GM23338 (cell line): ENCODE results near the gene PRKAR1A. TPM values are rescaled to one million over a fixed set of nuclear protein-coding genes. Genes with fewer than 3 reads are reported as not detected.

Experiments used
- ATAC-seq: fragments of 200-7000 bp; cut with Tn5 transposase; 3 replicates; pipeline ENCODE4 v1.9.1; 2020
- DNase-seq: peaks from one replicate; pipeline ENCODE4 v3.0.0-alpha.2; 2015; ENCODE audit warnings: low spot score
- H2AFZ ChIP-seq: fragments of 200-600 bp; sonication (generic); 2 replicates; pipeline ENCODE4 v1.8.0; 2016; ENCODE audit warnings: antibody characterized with exemption, mild to moderate bottlenecking, moderate library complexity
- H3F3A ChIP-seq: fragments of 200-600 bp; sonication (generic); replicated peaks from 2 replicates; pipeline ENCODE4 v1.8.0; 2017; ENCODE audit warnings: antibody characterized with exemption, mixed run types, low read depth
- H3K27ac ChIP-seq: fragments of 200-600 bp; sonication (generic); 2 replicates; pipeline ENCODE4 v1.6.1; 2016; ENCODE audit warnings: low read depth
- H3K27me3 ChIP-seq: fragments of 200-600 bp; sonication (generic); 2 replicates; pipeline ENCODE4 v1.8.0; 2016; ENCODE audit warnings: mild to moderate bottlenecking, mixed run types, moderate library complexity; ENCODE audit not compliant: insufficient read depth
- H3K36me3 ChIP-seq: fragments of 200-600 bp; sonication (generic); 2 replicates; pipeline ENCODE4 v1.8.0; 2016; ENCODE audit warnings: mild to moderate bottlenecking; ENCODE audit not compliant: insufficient read depth
- H3K4me1 ChIP-seq: fragments of 200-600 bp; sonication (generic); 2 replicates; pipeline ENCODE4 v1.8.0; 2016; ENCODE audit warnings: mild to moderate bottlenecking, moderate library complexity; ENCODE audit not compliant: insufficient read depth
- H3K4me2 ChIP-seq: fragments of 200-600 bp; sonication (generic); 2 replicates; pipeline ENCODE4 v1.7.1; 2017; ENCODE audit warnings: mixed run types
- H3K4me3 ChIP-seq: fragments of 200-600 bp; sonication (generic); 2 replicates; pipeline ENCODE4 v1.6.1; 2016; ENCODE audit warnings: mixed run types
- H3K79me2 ChIP-seq: fragments of 200-600 bp; sonication (generic); replicated peaks from 2 replicates; pipeline ENCODE4 v1.8.0; 2017; ENCODE audit warnings: mild to moderate bottlenecking; ENCODE audit not compliant: insufficient read depth
- H3K9me2 ChIP-seq: fragments of 200-600 bp; sonication (generic); 2 replicates; pipeline ENCODE4 v1.8.0; 2017; ENCODE audit not compliant: insufficient read depth
- H4K20me1 ChIP-seq: fragments of 200-600 bp; sonication (generic); replicated peaks from 2 replicates; pipeline ENCODE4 v1.8.0; 2017; ENCODE audit warnings: mild to moderate bottlenecking; ENCODE audit not compliant: insufficient read depth
- H3K27ac Mint-ChIP-seq: 2 replicates; pipeline ENCODE4 v1.8.0; 2020; ENCODE audit warnings: inconsistent platforms, mild to moderate bottlenecking, moderate library complexity, mixed read lengths
- H3K27me3 Mint-ChIP-seq: 3 replicates; pipeline ENCODE4 v1.8.0; 2022; ENCODE audit warnings: low read depth, mild to moderate bottlenecking, moderate library complexity, mixed read lengths, inconsistent platforms; ENCODE audit not compliant: insufficient read depth, poor library complexity
- H3K36me3 Mint-ChIP-seq: 3 replicates; pipeline ENCODE4 v1.8.0; 2021; ENCODE audit warnings: low read depth, mild to moderate bottlenecking, inconsistent platforms, moderate library complexity, mixed read lengths
- H3K4me1 Mint-ChIP-seq: 3 replicates; pipeline ENCODE4 v1.8.0; 2020; ENCODE audit warnings: mild to moderate bottlenecking, inconsistent platforms, mixed read lengths
- H3K4me3 Mint-ChIP-seq: 3 replicates; pipeline ENCODE4 v1.8.0; 2021; ENCODE audit warnings: moderate library complexity, mild to moderate bottlenecking, inconsistent platforms, mixed read lengths
- H3K9me3 Mint-ChIP-seq: 3 replicates; pipeline ENCODE4 v1.8.0; 2020; ENCODE audit warnings: moderate library complexity, mild to moderate bottlenecking, inconsistent platforms, mixed read lengths
- CREB1 ChIP-seq: fragments of 250-450 bp; sonication (Bioruptor Pico); IDR thresholded peaks from 2 replicates; pipeline ENCODE4 v1.5.0; 2020; ENCODE audit warnings: low read depth, mild to moderate bottlenecking, moderate library complexity
- EZH2 ChIP-seq: fragments of 200-600 bp; sonication (generic); IDR thresholded peaks from one replicate; pipeline ENCODE4 v1.8.0; 2017; ENCODE audit warnings: antibody characterized with exemption, mild to moderate bottlenecking, low read depth; ENCODE audit not compliant: unreplicated experiment
- EZH2phosphoT487 ChIP-seq: fragments of 200-600 bp; sonication (generic); IDR thresholded peaks from one replicate; pipeline ENCODE4 v1.8.1; 2018; ENCODE audit warnings: antibody characterized with exemption; ENCODE audit not compliant: unreplicated experiment
- JUNB ChIP-seq: IDR thresholded peaks from one replicate; pipeline ENCODE4 v1.6.1; 2016; ENCODE audit warnings: antibody characterized with exemption; ENCODE audit not compliant: unreplicated experiment
- NANOG ChIP-seq: IDR thresholded peaks from 2 replicates; pipeline ENCODE4 v1.6.1; 2016; ENCODE audit warnings: antibody characterized with exemption, borderline replicate concordance
- POLR2AphosphoS5 ChIP-seq: IDR thresholded peaks from 2 replicates; pipeline ENCODE4 v1.6.1; 2016; ENCODE audit warnings: antibody characterized with exemption, low read depth
- STAT1 ChIP-seq: IDR thresholded peaks from one replicate; pipeline ENCODE4 v1.6.1; 2016; ENCODE audit warnings: antibody characterized with exemption; ENCODE audit not compliant: unreplicated experiment
- ZNF114 ChIP-seq: fragments of 250-450 bp; sonication (Bioruptor Pico); IDR thresholded peaks from 2 replicates; pipeline ENCODE4 v1.5.0; 2020; ENCODE audit warnings: mild to moderate bottlenecking, moderate library complexity
- polyA plus RNA-seq: library from polyadenylated mRNA; unstranded; fragments of >200 nt; fragmentation: Nextera tagmentation; extraction: Ambion mirVana; gene quantifications from 2 replicates; pipeline ENCODE4 v1.2.1, GENCODE V29; 2016
- total RNA-seq: library from RNA; depleted of rRNA; stranded (reverse); fragments of >200 nt; shearing (Covaris generic); gene quantifications from 2 replicates; pipeline ENCODE4 v1.2.3, GENCODE V29; 2014
- TF ChIP-seq, protein P1 (sequence below): fragments of 250-450 bp; sonication (Bioruptor Pico); IDR thresholded peaks from 2 replicates; pipeline ENCODE4 v1.5.0; 2020; ENCODE audit warnings: mild to moderate bottlenecking, moderate library complexity
- TF ChIP-seq, protein P2 (sequence below), 2 experiments: fragments of 200-600 bp in 1 of 2; sonication (generic) in 1 of 2; conservative IDR thresholded peaks; 2 replicates each; pipeline versions ENCODE4 v1.5.1 to v1.6.1; 2016 to 2017; ENCODE audit warnings: antibody characterized with exemption in 2 of 2, low read depth in 2 of 2, mild to moderate bottlenecking in 2 of 2, moderate library complexity in 1 of 2
- TF ChIP-seq, protein P3 (sequence below): IDR thresholded peaks from 2 replicates; pipeline ENCODE4 v1.6.1; 2016; ENCODE audit warnings: antibody characterized with exemption
- TF ChIP-seq, protein P4 (sequence below): IDR thresholded peaks from one replicate; pipeline ENCODE4 v1.6.1; 2018; ENCODE audit warnings: antibody characterized with exemption; ENCODE audit not compliant: unreplicated experiment

Gene PRKAR1A
- total and polyA plus RNA-seq, 2 experiments from 2014 or later, result 90.1 to 100 TPM

DNA sequence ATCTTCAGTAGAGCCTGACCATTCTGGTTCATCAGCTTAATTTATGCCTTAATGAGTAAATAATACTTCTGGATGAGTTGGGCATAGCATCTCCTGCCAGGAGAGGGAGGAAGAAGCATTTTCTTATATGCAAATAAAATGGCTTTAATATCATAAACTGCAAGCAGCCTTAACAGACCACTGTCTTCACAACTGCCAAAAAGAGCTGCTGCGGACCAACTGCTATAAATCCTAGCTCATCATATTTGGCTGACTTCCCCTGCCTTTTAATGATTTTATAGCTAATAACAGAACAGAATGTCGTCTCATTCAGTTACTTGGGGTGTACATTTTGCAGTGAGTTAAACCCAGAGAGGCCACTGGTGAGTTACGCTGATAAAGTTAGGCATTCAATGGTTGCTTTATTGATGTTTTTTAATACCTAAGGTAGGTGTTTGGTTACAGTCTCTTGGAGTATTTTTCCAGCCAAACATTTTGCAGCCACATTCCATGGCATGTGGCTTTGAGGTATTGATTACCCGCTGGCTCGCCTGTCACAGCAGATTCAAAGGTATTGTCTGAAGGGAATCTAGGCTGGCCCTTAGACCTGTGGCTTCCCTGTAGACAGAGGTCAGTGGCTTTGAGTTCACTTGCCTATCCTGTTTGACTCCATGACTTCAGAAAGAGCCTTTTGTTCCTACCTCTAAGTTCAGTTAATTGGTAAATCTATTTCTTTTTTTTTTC lies 72.5 kb downstream of the PRKAR1A start:
- Mint-ChIP-seq H3K27ac (no peak overlapping the region), H3K4me3 (no peak overlapping the region)
- no peak for ATAC-seq

More for the DNA sequence above, 72.5 kb downstream of the PRKAR1A start:
- Mint-ChIP-seq H3K27me3 (peaks cover 5% of the 10 kb centered on the region), H3K4me1 (no peaks in the 10 kb centered on the region), H3K36me3 (peaks cover 4% of the 10 kb centered on the region; the same call in 2 of the 3 replicates), H3K9me3 (peaks cover 5% of the 10 kb centered on the region; the same call in 2 of the 3 replicates)
- Histone ChIP-seq H3K4me2 (no peak overlapping the region), H3K4me1 (no peaks in the 10 kb centered on the region), H3F3A (no peaks in the 10 kb centered on the region), H3K27me3 (no peaks in the 10 kb centered on the region), H3K27ac (no peak overlapping the region), H2AFZ (no peak overlapping the region), H3K79me2 (no peaks in the 10 kb centered on the region), H4K20me1 (no peaks in the 10 kb centered on the region), H3K36me3 (no peaks in the 10 kb centered on the region; the same call in 1 of the 2 replicates), H3K9me2 (no peaks in the 10 kb centered on the region; the same call in 1 of the 2 replicates), H3K4me3 (no peak overlapping the region)
- DNase-seq, result no peak
- TF ChIP-seq, protein P1, sequence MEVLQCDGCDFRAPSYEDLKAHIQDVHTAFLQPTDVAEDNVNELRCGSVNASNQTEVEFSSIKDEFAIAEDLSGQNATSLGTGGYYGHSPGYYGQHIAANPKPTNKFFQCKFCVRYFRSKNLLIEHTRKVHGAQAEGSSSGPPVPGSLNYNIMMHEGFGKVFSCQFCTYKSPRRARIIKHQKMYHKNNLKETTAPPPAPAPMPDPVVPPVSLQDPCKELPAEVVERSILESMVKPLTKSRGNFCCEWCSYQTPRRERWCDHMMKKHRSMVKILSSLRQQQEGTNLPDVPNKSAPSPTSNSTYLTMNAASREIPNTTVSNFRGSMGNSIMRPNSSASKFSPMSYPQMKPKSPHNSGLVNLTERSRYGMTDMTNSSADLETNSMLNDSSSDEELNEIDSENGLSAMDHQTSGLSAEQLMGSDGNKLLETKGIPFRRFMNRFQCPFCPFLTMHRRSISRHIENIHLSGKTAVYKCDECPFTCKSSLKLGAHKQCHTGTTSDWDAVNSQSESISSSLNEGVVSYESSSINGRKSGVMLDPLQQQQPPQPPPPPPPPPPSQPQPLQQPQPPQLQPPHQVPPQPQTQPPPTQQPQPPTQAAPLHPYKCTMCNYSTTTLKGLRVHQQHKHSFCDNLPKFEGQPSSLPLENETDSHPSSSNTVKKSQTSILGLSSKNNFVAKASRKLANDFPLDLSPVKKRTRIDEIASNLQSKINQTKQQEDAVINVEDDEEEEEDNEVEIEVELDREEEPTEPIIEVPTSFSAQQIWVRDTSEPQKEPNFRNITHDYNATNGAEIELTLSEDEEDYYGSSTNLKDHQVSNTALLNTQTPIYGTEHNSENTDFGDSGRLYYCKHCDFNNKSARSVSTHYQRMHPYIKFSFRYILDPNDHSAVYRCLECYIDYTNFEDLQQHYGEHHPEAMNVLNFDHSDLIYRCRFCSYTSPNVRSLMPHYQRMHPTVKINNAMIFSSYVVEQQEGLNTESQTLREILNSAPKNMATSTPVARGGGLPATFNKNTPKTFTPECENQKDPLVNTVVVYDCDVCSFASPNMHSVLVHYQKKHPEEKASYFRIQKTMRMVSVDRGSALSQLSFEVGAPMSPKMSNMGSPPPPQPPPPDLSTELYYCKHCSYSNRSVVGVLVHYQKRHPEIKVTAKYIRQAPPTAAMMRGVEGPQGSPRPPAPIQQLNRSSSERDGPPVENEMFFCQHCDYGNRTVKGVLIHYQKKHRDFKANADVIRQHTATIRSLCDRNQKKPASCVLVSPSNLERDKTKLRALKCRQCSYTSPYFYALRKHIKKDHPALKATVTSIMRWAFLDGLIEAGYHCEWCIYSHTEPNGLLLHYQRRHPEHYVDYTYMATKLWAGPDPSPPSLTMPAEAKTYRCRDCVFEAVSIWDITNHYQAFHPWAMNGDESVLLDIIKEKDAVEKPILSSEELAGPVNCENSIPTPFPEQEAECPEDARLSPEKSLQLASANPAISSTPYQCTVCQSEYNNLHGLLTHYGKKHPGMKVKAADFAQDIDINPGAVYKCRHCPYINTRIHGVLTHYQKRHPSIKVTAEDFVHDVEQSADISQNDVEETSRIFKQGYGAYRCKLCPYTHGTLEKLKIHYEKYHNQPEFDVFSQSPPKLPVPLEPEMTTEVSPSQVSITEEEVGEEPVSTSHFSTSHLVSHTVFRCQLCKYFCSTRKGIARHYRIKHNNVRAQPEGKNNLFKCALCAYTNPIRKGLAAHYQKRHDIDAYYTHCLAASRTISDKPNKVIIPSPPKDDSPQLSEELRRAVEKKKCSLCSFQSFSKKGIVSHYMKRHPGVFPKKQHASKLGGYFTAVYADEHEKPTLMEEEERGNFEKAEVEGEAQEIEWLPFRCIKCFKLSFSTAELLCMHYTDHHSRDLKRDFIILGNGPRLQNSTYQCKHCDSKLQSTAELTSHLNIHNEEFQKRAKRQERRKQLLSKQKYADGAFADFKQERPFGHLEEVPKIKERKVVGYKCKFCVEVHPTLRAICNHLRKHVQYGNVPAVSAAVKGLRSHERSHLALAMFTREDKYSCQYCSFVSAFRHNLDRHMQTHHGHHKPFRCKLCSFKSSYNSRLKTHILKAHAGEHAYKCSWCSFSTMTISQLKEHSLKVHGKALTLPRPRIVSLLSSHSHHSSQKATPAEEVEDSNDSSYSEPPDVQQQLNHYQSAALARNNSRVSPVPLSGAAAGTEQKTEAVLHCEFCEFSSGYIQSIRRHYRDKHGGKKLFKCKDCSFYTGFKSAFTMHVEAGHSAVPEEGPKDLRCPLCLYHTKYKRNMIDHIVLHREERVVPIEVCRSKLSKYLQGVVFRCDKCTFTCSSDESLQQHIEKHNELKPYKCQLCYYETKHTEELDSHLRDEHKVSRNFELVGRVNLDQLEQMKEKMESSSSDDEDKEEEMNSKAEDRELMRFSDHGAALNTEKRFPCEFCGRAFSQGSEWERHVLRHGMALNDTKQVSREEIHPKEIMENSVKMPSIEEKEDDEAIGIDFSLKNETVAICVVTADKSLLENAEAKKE, result no peak
- TF ChIP-seq ZNF114 (CRISPR knock-in tag), result no peak
- TF ChIP-seq POLR2AphosphoS5, result no peak
- TF ChIP-seq, protein P2, sequence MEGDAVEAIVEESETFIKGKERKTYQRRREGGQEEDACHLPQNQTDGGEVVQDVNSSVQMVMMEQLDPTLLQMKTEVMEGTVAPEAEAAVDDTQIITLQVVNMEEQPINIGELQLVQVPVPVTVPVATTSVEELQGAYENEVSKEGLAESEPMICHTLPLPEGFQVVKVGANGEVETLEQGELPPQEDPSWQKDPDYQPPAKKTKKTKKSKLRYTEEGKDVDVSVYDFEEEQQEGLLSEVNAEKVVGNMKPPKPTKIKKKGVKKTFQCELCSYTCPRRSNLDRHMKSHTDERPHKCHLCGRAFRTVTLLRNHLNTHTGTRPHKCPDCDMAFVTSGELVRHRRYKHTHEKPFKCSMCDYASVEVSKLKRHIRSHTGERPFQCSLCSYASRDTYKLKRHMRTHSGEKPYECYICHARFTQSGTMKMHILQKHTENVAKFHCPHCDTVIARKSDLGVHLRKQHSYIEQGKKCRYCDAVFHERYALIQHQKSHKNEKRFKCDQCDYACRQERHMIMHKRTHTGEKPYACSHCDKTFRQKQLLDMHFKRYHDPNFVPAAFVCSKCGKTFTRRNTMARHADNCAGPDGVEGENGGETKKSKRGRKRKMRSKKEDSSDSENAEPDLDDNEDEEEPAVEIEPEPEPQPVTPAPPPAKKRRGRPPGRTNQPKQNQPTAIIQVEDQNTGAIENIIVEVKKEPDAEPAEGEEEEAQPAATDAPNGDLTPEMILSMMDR (conservative IDR thresholded peaks at IDR 0.05; ENCODE audit: low read depth in 2 of 2), result no peak
- no peak for TF ChIP-seq EZH2
- no peak for TF ChIP-seq JUNB
- TF ChIP-seq, protein P3, sequence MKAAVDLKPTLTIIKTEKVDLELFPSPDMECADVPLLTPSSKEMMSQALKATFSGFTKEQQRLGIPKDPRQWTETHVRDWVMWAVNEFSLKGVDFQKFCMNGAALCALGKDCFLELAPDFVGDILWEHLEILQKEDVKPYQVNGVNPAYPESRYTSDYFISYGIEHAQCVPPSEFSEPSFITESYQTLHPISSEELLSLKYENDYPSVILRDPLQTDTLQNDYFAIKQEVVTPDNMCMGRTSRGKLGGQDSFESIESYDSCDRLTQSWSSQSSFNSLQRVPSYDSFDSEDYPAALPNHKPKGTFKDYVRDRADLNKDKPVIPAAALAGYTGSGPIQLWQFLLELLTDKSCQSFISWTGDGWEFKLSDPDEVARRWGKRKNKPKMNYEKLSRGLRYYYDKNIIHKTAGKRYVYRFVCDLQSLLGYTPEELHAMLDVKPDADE, result no peak
- TF ChIP-seq EZH2phosphoT487, result no peak
- no peak for TF ChIP-seq CREB1 (CRISPR knock-in tag)
- TF ChIP-seq STAT1, result no peak
- no peak for TF ChIP-seq NANOG
- TF ChIP-seq, protein P4, sequence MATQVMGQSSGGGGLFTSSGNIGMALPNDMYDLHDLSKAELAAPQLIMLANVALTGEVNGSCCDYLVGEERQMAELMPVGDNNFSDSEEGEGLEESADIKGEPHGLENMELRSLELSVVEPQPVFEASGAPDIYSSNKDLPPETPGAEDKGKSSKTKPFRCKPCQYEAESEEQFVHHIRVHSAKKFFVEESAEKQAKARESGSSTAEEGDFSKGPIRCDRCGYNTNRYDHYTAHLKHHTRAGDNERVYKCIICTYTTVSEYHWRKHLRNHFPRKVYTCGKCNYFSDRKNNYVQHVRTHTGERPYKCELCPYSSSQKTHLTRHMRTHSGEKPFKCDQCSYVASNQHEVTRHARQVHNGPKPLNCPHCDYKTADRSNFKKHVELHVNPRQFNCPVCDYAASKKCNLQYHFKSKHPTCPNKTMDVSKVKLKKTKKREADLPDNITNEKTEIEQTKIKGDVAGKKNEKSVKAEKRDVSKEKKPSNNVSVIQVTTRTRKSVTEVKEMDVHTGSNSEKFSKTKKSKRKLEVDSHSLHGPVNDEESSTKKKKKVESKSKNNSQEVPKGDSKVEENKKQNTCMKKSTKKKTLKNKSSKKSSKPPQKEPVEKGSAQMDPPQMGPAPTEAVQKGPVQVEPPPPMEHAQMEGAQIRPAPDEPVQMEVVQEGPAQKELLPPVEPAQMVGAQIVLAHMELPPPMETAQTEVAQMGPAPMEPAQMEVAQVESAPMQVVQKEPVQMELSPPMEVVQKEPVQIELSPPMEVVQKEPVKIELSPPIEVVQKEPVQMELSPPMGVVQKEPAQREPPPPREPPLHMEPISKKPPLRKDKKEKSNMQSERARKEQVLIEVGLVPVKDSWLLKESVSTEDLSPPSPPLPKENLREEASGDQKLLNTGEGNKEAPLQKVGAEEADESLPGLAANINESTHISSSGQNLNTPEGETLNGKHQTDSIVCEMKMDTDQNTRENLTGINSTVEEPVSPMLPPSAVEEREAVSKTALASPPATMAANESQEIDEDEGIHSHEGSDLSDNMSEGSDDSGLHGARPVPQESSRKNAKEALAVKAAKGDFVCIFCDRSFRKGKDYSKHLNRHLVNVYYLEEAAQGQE, result no peak
